ENCODE results near the gene FAF1.

- TF ChIP-seq EZH2phosphoT487 (IDR thresholded peaks at IDR 0.05; ENCODE audit: insufficient read depth, low read depth): no peak
- no peak for TF ChIP-seq EZH2 (IDR thresholded peaks at IDR 0.05; ENCODE audit: insufficient read depth, poor library complexity, severe bottlenecking)
Observed at GRCh38 chr1:50542362-50542761, 417.7 kb downstream of the FAF1 start.

Measured in GM23248 (cell line).